Breast epithelium (tissue), 3 donors: ENCODE results near the gene MEF2D.

Experiments
- CTCF ChIP-seq, 3 donors: fragments of 450-650 bp; IDR thresholded peaks; one replicate each; pipeline ENCODE4 v1.5.1; 2016 to 2017; ENCODE audit warnings: antibody characterized with exemption in 3 of 3, mild to moderate bottlenecking in 3 of 3, moderate library complexity in 3 of 3
- POLR2A ChIP-seq: fragments of 450-650 bp; IDR thresholded peaks from one replicate; pipeline ENCODE4 v1.6.1; 2016; ENCODE audit warnings: antibody characterized with exemption, mild to moderate bottlenecking, moderate library complexity
- POLR2AphosphoS5 ChIP-seq, 3 donors: sonication (generic); formaldehyde crosslinking; IDR thresholded peaks; one replicate each; pipeline ENCODE4 v1.6.1; 2017; ENCODE audit warnings: antibody characterized with exemption in 3 of 3

- TF ChIP-seq POLR2A (no peak), CTCF (IDR thresholded peaks at IDR 0.05) (no peak), POLR2AphosphoS5 (IDR thresholded peaks at IDR 0.05) (no peak)
Measured at GRCh38 chr1:156549831-156550230, 49.3 kb upstream of the MEF2D start.
